ENCODE data around the gene C1orf52.

DNA sequence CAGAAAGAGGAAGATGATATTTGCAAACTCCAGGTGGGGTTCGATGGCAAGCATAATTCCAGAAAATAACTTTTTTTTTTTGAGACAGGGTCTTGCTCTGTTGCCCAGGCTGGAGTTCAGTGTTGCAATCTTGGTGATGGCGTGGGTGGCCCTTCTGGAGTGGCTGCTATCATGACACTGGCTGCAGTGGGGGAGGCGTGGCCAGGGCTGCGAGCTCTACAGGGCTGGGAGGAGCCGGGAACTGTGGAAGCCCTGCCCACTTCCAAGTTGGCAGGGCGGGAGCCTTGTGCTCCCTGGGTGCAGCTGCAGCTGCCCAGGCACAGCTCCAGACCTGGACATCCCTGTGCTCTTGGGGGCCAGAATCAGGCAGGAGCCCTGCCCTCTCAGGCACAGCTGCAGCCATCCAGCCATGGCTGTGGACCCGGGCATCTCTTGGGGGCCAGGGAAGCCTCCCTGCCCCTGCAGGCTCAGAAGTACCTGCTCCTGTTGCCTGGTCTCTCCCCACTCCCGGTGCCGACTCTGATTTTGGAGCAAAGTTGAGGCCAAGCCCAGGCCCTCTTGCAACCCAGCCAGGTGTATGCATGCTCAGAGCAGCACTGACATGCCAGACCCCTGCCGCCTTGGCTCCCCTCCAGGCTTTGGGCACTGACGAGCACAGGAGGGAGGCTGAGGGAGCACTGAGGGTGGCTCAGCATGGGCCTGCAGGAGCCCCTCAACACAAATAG lies 24.2 kb upstream of the C1orf52 start:
- no peak for TF ChIP-seq POLR2AphosphoS5 (IDR thresholded peaks at IDR 0.05; ENCODE audit: low read depth)
- no peak for TF ChIP-seq CTCF (IDR thresholded peaks at IDR 0.05; ENCODE audit: insufficient read depth, low read length)
- TF ChIP-seq GABPA (IDR thresholded peaks at IDR 0.05; ENCODE audit: low read depth): no peak
- TF ChIP-seq, protein P1, sequence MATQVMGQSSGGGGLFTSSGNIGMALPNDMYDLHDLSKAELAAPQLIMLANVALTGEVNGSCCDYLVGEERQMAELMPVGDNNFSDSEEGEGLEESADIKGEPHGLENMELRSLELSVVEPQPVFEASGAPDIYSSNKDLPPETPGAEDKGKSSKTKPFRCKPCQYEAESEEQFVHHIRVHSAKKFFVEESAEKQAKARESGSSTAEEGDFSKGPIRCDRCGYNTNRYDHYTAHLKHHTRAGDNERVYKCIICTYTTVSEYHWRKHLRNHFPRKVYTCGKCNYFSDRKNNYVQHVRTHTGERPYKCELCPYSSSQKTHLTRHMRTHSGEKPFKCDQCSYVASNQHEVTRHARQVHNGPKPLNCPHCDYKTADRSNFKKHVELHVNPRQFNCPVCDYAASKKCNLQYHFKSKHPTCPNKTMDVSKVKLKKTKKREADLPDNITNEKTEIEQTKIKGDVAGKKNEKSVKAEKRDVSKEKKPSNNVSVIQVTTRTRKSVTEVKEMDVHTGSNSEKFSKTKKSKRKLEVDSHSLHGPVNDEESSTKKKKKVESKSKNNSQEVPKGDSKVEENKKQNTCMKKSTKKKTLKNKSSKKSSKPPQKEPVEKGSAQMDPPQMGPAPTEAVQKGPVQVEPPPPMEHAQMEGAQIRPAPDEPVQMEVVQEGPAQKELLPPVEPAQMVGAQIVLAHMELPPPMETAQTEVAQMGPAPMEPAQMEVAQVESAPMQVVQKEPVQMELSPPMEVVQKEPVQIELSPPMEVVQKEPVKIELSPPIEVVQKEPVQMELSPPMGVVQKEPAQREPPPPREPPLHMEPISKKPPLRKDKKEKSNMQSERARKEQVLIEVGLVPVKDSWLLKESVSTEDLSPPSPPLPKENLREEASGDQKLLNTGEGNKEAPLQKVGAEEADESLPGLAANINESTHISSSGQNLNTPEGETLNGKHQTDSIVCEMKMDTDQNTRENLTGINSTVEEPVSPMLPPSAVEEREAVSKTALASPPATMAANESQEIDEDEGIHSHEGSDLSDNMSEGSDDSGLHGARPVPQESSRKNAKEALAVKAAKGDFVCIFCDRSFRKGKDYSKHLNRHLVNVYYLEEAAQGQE (IDR thresholded peaks at IDR 0.05; ENCODE audit: insufficient replicate concordance, low read depth): no peak
